GM12878 (cell line): ENCODE results near the gene TESMIN. TPM values are rescaled to one million over a fixed set of nuclear protein-coding genes. Genes with fewer than 3 reads are reported as not detected.

Experiments
- ATAC-seq: fragments of 200-7000 bp; cut with Tn5 transposase; 3 replicates; pipeline ENCODE4 v1.9.1; 2020; ENCODE audit warnings: mild to moderate bottlenecking, moderate library complexity
- BruUV-seq: library from RNA; stranded (reverse); fragments of 400-500 nt; replicated peaks from 2 replicates; lab custom pipeline; 2021; lab: Mats Ljungman, UMichigan
- CTCF ChIA-PET: fragments of 300-600 bp; sonication (Branson Sonifier 250); formaldehyde crosslinking; extraction: SDS; loops from one replicate; lab custom pipeline; 2021; ENCODE audit warnings: inconsistent platforms; lab: Yijun Ruan, JAX
- POLR2A ChIA-PET: fragments of 350-600 bp; formaldehyde crosslinking; extraction: SDS; loops from one replicate; lab custom pipeline; 2021; ENCODE audit warnings: inconsistent platforms; lab: Charles Lee
- RAD21 ChIA-PET: fragments of 300-600 bp; sonication (Branson Sonifier 250); formaldehyde crosslinking; loops from one replicate; lab custom pipeline; 2023; ENCODE audit warnings: antibody characterized with exemption; ENCODE audit not compliant: unreplicated experiment; lab: Charles Lee
- SMC1A ChIA-PET: fragments of 300-600 bp; sonication (Branson Sonifier 250); formaldehyde crosslinking; loops from one replicate; lab custom pipeline; 2023; ENCODE audit not compliant: unreplicated experiment, uncharacterized antibody; lab: Charles Lee
- DNase-seq: peaks from one replicate; pipeline ENCODE4 v3.0.0-alpha.2; 2011; ENCODE audit warnings: low read depth, low spot score
- FAIRE-seq: peaks from 3 replicates; lab custom pipeline; 2011; peaks lifted over from hg19 to GRCh38; lab: Jason Lieb, UNC
- H2AFZ ChIP-seq: 2 replicates; pipeline ENCODE4 v1.6.0; 2011; ENCODE audit warnings: low read depth, low read length, control low read depth; ENCODE audit not compliant: control insufficient read depth
- H3K27ac ChIP-seq: 2 replicates; pipeline ENCODE4 v1.5.1; 2011; ENCODE audit warnings: control low read depth; ENCODE audit not compliant: control insufficient read depth, insufficient read depth
- H3K27me3 ChIP-seq, 2 experiments: replicated peaks in 1 of 2; 2 replicates each; pipeline versions ENCODE4 v1.6.0 to v1.6.1; 2011; ENCODE audit warnings: low read length in 1 of 2; ENCODE audit not compliant: control insufficient read depth in 2 of 2, insufficient read depth in 2 of 2
- H3K36me3 ChIP-seq, 2 experiments: 2 replicates each; pipeline ENCODE4 v1.5.1; 2011; ENCODE audit warnings: low read length in 1 of 2; ENCODE audit not compliant: control insufficient read depth in 2 of 2, insufficient read depth in 2 of 2
- H3K4me1 ChIP-seq: 2 replicates; pipeline ENCODE4 v1.6.1; 2011; ENCODE audit warnings: mild to moderate bottlenecking, low read length, moderate library complexity, mixed read lengths; ENCODE audit not compliant: control insufficient read depth, insufficient read depth
- H3K4me2 ChIP-seq: 2 replicates; pipeline ENCODE4 v1.6.0; 2011; ENCODE audit warnings: control low read depth; ENCODE audit not compliant: control insufficient read depth, insufficient read depth
- H3K4me3 ChIP-seq: fragments of 200-600 bp; sonication (generic); 2 replicates; pipeline ENCODE4 v1.5.1; 2016
- H3K79me2 ChIP-seq: 2 replicates; pipeline ENCODE4 v1.6.0; 2011; ENCODE audit warnings: low read length; ENCODE audit not compliant: control insufficient read depth, insufficient read depth
- H3K9ac ChIP-seq: 2 replicates; pipeline ENCODE4 v1.8.0; 2011; ENCODE audit warnings: low read length, control low read depth, mixed read lengths; ENCODE audit not compliant: control insufficient read depth, insufficient read depth
- H3K9me3 ChIP-seq: replicated peaks from 3 replicates; pipeline ENCODE4 v1.5.1; 2011; ENCODE audit warnings: mild to moderate bottlenecking, low read length; ENCODE audit not compliant: control insufficient read depth, insufficient read depth
- H4K20me1 ChIP-seq: 2 replicates; pipeline ENCODE4 v1.6.0; 2011; ENCODE audit not compliant: control insufficient read depth, insufficient read depth
- BHLHE40 ChIP-seq, 2 experiments: fragments of 450-650 bp in 1 of 2; IDR thresholded peaks; 2 replicates each; pipeline ENCODE4 v1.6.1; 2011 to 2017; ENCODE audit warnings: low read depth in 2 of 2, borderline replicate concordance in 1 of 2, improper control_type of control experiment in 1 of 2, low read length in 1 of 2, mild to moderate bottlenecking in 1 of 2
- CHD2 ChIP-seq: IDR thresholded peaks from 2 replicates; pipeline ENCODE4 v1.6.1; 2011; ENCODE audit warnings: low read depth, low read length, improper control_type of control experiment, borderline replicate concordance
- CHD4 ChIP-seq: fragments of 200-600 bp; sonication (generic); IDR thresholded peaks from 2 replicates; pipeline ENCODE4 v1.6.1; 2016; ENCODE audit warnings: mild to moderate bottlenecking
- DPF2 ChIP-seq: fragments of 450-650 bp; IDR thresholded peaks from 2 replicates; pipeline ENCODE4 v1.6.1; 2017; ENCODE audit warnings: mild to moderate bottlenecking
- EP300 ChIP-seq, 2 experiments: fragments of 150-350 bp in 1 of 2; IDR thresholded peaks; 2 replicates each; pipeline ENCODE4 v1.6.1; 2011 to 2012; ENCODE audit warnings: low read depth in 2 of 2, low read length in 2 of 2, borderline replicate concordance in 1 of 2, improper control_type of control experiment in 1 of 2, inconsistent platforms in 1 of 2; ENCODE audit not compliant: control insufficient read depth in 1 of 2
- FOS ChIP-seq: IDR thresholded peaks from 3 replicates; pipeline ENCODE4 v1.6.1; 2011; ENCODE audit warnings: borderline replicate concordance; ENCODE audit not compliant: insufficient read length; ENCODE audit errors: extremely low read depth
- HDGF ChIP-seq: fragments of 450-650 bp; IDR thresholded peaks from 2 replicates; pipeline ENCODE4 v1.6.1; 2016; ENCODE audit warnings: antibody characterized with exemption
- MTA3 ChIP-seq: IDR thresholded peaks from 2 replicates; pipeline ENCODE4 v1.6.1; 2012; ENCODE audit warnings: low read length, inconsistent platforms, borderline replicate concordance
- WGBS: methylation state at CpG from one replicate; pipeline ENCODE4 v1.1.6; 2016; ENCODE audit warnings: low lambda C conversion rate; ENCODE audit not compliant: insufficient replicate concordance, insufficient coverage; ENCODE audit errors: missing lambda C conversion rate; 5-methylcytosine and 5-hydroxymethylcytosine counted together
- in situ Hi-C: fragments of 300-500 bp; cut with MboI; formaldehyde crosslinking; loops from 9 replicates; pipeline ENCODE4 v1.14.3; 2018; ENCODE audit warnings: mixed read lengths
- intact Hi-C: fragments of 100-400 bp; cut with micrococcal nuclease; formaldehyde crosslinking; loops from one replicate; pipeline ENCODE4 v1.14.2; 2022; ENCODE audit not compliant: unreplicated experiment
- polyA plus RNA-seq, 11 experiments: library from polyadenylated mRNA; depleted of rRNA in 4 of 11; unstranded in 6 of 11; stranded (reverse) in 5 of 11; fragments of >200 nt; fragmentation: Nextera tagmentation in 4 of 11; fragmentation: Illumina TruSeq in 1 of 11; extraction: Ambion mirVana in 4 of 11; extraction: Trizol in 1 of 11; gene quantifications; 1 replicate in 1 of 11; 2 replicates in 10 of 11; pipeline versions ENCODE4 v1.2.1 to v1.2.3, GENCODE V29; 2011 to 2016; ENCODE audit warnings: inconsistent platforms in 2 of 11, missing spikeins in 2 of 11, low read depth in 1 of 11
- total RNA-seq, 4 experiments: library from RNA; depleted of rRNA in 3 of 4; stranded (reverse); fragments of >200 nt in 3 of 4; fragmentation: Illumina TruSeq in 1 of 4; extraction: Trizol in 1 of 4; gene quantifications; 2 replicates each; pipeline versions ENCODE4 v1.2.1 to v1.2.3, GENCODE V29; 2013 to 2021
- TF ChIP-seq, protein P1 (sequence below): fragments of 450-650 bp; IDR thresholded peaks from 2 replicates; pipeline ENCODE4 v1.6.1; 2017; ENCODE audit warnings: mild to moderate bottlenecking, low read depth, inconsistent platforms; ENCODE audit not compliant: poor library complexity, severe bottlenecking
- TF ChIP-seq, protein P2 (sequence below): IDR thresholded peaks from 2 replicates; pipeline ENCODE4 v1.6.1; 2012; ENCODE audit warnings: improper control_type of control experiment, low read depth, low read length; ENCODE audit not compliant: insufficient replicate concordance
- TF ChIP-seq, protein P3 (sequence below): fragments of 450-650 bp; IDR thresholded peaks from 2 replicates; pipeline ENCODE4 v1.6.1; 2017; ENCODE audit warnings: antibody characterized with exemption, mild to moderate bottlenecking, moderate library complexity

The TESMIN gene
- total and polyA plus RNA-seq, 10 of the 15 experiments (the other 5 are each of a cell fraction or from before 2014, with no cell fraction given): 0.31 to 3.4 (median 1.2) TPM; not detected in 1

DNA sequence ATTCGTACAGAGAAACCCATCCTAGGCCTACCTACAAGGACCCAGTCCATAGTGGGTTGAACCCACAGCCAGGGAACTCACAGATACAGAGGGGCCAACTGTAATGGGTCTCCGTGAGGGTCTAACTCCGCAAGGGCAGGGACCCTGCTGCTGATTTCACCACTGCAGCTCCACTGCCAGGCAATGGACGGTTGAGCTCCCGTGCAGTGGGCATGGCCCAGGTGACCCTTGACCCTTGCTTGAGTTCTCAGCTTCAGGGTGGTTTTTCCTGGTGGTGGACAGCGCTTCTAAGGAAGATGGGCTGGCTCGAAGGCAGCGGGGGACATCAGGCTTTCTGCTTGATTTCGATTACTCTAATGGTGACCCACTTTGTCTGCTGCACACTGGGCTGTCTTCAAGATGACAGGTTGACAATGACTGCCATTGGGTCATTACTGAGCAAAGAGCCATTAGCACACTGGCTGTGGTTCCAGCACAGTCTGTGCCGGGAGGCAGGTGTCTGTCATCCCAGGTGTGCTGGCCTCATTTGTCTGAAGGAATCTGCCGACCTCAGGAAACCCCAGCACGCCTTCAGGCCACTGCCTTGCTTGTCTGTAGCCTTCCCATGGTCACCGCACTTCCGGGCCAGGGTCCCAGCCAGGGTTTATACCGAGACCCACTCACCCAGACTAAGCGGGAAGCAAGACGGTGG lies 70.6 kb downstream of the TESMIN start (continued):
- TF ChIP-seq, protein P1, sequence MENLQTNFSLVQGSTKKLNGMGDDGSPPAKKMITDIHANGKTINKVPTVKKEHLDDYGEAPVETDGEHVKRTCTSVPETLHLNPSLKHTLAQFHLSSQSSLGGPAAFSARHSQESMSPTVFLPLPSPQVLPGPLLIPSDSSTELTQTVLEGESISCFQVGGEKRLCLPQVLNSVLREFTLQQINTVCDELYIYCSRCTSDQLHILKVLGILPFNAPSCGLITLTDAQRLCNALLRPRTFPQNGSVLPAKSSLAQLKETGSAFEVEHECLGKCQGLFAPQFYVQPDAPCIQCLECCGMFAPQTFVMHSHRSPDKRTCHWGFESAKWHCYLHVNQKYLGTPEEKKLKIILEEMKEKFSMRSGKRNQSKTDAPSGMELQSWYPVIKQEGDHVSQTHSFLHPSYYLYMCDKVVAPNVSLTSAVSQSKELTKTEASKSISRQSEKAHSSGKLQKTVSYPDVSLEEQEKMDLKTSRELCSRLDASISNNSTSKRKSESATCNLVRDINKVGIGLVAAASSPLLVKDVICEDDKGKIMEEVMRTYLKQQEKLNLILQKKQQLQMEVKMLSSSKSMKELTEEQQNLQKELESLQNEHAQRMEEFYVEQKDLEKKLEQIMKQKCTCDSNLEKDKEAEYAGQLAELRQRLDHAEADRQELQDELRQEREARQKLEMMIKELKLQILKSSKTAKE: no peak

DNA sequence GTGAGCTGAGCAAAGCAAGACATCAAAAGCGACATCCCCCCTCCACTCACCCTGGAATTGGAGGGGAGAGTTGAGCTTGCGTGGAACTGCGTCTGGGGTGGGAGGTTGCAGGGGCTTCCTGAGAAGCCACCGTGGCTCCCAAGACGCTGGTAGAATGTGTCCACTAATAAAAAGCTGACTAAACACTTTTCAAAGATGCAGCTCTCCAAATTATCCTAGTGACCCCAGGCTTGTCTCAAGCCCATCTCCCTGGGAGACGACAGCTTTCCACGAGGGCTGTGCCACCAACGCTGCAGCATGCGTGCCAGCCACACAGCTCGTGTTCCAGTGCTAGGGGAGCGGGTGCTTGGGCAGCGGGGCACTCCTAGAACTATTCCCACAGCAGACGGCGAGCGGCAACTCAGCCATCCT lies 73.3 kb downstream of the TESMIN start:
- RAD21 ChIA-PET: no interaction called here
- H3K27ac ChIP-seq: no peak overlapping the region
- peaks cover 0 to under 1% of the 10 kb centered on the region in 2 experiments; a peak in 3 of 4 replicates for H3K27me3 ChIP-seq
- 36% methylated on average over 15 of the region's 15 CpGs for WGBS
- DNase-seq (no peak), FAIRE-seq (no peak), ATAC-seq (no peak)
- H3K4me1 ChIP-seq: no peaks in the 10 kb centered on the region
- no peak overlapping the region for H3K4me2 ChIP-seq
- SMC1A ChIA-PET: no interaction called here
- no peaks in the 10 kb centered on the region for H3K79me2 ChIP-seq
- H3K9me3 ChIP-seq: no peaks in the 10 kb centered on the region
- no peaks in the 10 kb centered on the region for H3K36me3 ChIP-seq
- CTCF ChIA-PET: no interaction called here
- no TSS peak for BruUV-seq
- no peak overlapping the region for H3K9ac ChIP-seq
- H4K20me1 ChIP-seq: no peaks in the 10 kb centered on the region
- in situ Hi-C loops (no loop called here), intact Hi-C loops (no loop called here)
- no peak overlapping the region for H2AFZ ChIP-seq
- H3K4me3 ChIP-seq: no peak overlapping the region
- POLR2A ChIA-PET: no interaction called here
- TF ChIP-seq, protein P2, sequence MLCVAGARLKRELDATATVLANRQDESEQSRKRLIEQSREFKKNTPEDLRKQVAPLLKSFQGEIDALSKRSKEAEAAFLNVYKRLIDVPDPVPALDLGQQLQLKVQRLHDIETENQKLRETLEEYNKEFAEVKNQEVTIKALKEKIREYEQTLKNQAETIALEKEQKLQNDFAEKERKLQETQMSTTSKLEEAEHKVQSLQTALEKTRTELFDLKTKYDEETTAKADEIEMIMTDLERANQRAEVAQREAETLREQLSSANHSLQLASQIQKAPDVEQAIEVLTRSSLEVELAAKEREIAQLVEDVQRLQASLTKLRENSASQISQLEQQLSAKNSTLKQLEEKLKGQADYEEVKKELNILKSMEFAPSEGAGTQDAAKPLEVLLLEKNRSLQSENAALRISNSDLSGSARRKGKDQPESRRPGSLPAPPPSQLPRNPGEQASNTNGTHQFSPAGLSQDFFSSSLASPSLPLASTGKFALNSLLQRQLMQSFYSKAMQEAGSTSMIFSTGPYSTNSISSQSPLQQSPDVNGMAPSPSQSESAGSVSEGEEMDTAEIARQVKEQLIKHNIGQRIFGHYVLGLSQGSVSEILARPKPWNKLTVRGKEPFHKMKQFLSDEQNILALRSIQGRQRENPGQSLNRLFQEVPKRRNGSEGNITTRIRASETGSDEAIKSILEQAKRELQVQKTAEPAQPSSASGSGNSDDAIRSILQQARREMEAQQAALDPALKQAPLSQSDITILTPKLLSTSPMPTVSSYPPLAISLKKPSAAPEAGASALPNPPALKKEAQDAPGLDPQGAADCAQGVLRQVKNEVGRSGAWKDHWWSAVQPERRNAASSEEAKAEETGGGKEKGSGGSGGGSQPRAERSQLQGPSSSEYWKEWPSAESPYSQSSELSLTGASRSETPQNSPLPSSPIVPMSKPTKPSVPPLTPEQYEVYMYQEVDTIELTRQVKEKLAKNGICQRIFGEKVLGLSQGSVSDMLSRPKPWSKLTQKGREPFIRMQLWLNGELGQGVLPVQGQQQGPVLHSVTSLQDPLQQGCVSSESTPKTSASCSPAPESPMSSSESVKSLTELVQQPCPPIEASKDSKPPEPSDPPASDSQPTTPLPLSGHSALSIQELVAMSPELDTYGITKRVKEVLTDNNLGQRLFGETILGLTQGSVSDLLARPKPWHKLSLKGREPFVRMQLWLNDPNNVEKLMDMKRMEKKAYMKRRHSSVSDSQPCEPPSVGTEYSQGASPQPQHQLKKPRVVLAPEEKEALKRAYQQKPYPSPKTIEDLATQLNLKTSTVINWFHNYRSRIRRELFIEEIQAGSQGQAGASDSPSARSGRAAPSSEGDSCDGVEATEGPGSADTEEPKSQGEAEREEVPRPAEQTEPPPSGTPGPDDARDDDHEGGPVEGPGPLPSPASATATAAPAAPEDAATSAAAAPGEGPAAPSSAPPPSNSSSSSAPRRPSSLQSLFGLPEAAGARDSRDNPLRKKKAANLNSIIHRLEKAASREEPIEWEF: no peak
- no peak for TF ChIP-seq BHLHE40 (IDR thresholded peaks at IDR 0.05; ENCODE audit: borderline replicate concordance in 1 of 2, low read depth in 2 of 2, low read length in 1 of 2)
- no peak for TF ChIP-seq EP300 (IDR thresholded peaks at IDR 0.05; ENCODE audit: borderline replicate concordance in 1 of 2, control insufficient read depth in 1 of 2, low read depth in 2 of 2, low read length in 2 of 2)
- TF ChIP-seq HDGF: no peak
- TF ChIP-seq DPF2: no peak
- no peak for TF ChIP-seq FOS
- TF ChIP-seq, protein P3, sequence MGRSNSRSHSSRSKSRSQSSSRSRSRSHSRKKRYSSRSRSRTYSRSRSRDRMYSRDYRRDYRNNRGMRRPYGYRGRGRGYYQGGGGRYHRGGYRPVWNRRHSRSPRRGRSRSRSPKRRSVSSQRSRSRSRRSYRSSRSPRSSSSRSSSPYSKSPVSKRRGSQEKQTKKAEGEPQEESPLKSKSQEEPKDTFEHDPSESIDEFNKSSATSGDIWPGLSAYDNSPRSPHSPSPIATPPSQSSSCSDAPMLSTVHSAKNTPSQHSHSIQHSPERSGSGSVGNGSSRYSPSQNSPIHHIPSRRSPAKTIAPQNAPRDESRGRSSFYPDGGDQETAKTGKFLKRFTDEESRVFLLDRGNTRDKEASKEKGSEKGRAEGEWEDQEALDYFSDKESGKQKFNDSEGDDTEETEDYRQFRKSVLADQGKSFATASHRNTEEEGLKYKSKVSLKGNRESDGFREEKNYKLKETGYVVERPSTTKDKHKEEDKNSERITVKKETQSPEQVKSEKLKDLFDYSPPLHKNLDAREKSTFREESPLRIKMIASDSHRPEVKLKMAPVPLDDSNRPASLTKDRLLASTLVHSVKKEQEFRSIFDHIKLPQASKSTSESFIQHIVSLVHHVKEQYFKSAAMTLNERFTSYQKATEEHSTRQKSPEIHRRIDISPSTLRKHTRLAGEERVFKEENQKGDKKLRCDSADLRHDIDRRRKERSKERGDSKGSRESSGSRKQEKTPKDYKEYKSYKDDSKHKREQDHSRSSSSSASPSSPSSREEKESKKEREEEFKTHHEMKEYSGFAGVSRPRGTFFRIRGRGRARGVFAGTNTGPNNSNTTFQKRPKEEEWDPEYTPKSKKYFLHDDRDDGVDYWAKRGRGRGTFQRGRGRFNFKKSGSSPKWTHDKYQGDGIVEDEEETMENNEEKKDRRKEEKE: no peak
- no peak for TF ChIP-seq MTA3
- TF ChIP-seq CHD4: no peak
- TF ChIP-seq CHD2: no peak
